HG02571 (cell line): ENCODE results near the gene YTHDF2.

Experiments used
- ATAC-seq: cut with Tn5 transposase; IDR thresholded peaks from one replicate; pipeline ENCODE4 v1.9.1; 2021; ENCODE audit warnings: mild to moderate bottlenecking, moderate library complexity; ENCODE audit not compliant: unreplicated experiment

YTHDF2 gene

GRCh38 chr1:28796352-28797211, 59.8 kb downstream of the YTHDF2 start:
- ATAC-seq, result no peak

DNA sequence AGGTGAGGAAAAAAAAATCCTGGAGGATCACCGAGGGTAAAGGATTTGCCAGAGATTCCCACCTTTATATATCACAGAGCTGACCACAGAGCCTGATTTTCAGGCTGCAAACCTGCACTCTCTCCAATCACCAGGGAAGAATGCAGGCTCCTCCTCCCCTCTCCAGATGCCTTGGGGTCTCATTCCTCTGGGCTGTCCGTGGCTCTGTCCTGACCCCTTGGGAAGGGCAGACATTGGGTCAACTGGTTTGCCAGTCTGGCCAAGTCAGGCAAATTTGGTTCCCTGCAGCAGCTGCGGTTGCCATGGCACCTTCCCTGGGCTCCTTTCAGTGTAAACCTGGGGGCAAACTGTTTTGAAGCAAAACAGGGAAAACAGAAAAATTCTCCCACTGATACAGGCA, 63.6 kb downstream of the YTHDF2 start:
- ATAC-seq, result no peak

GRCh38 chr1:28801461-28801860, 64.7 kb downstream of the YTHDF2 start:
- no peak for ATAC-seq

DNA sequence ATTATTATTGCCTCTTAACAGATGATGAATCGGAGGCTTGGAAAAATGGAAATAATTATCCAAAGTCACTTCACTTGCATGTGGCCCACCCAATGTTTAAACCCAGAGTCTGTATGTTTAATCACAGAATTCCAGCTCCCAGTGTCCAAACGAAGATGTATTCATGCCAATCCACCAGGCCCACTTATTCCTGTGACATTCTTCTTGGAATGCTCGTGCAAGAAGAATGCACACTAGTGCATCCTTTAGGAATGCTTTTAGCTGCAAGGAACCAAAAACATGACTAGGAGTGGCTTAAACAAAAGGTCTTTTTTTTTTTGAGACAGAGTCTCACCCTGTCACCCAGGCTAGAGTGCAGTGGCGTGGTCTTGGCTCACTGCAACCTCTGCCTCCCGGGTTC, 66.3 kb downstream of the YTHDF2 start:
- ATAC-seq, result no peak

DNA sequence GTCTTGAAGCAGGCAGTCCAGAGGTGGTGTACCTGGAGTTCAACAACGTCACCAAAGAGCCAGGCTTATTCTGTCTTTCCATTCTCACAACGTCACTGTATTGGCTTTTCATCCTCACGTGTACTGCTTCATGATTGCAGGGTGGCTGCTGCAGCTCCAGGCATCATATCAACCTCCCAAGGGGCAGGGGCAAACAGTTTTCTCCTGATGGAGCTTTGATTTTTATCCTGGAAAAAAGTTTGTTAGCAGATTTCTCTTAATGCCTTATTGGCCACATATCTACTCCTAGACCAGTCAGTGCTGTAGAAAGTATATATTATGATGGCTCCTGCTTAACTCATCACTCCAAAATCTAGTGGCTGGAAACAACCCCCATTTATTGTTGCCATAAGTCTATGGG, 66.9 kb downstream of the YTHDF2 start:
- no peak for ATAC-seq

GRCh38 chr1:28804071-28804470, 67.3 kb downstream of the YTHDF2 start:
- ATAC-seq, result no peak

DNA sequence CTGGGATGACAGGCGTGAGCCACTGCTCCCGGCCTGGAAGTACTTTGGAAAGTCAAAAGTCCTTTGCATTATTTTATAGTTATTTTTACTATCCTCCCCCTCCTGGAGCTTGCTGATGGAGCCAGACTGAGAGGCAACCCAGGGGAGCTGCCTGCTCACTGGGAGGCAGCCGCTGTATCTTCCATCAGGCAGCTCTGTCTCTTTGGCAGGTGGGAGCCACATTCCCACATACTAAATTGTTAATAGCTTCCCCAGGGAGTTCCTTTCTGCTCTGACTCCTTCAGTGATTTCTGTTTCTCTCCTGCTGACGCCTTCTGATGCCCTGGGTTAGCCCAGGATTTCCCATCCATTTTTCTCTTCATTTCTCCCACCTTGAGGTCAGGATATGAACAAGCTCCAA, 70.3 kb downstream of the YTHDF2 start:
- ATAC-seq, result no peak

- ATAC-seq, result no peak
Measured at GRCh38 chr1:28807986-28808385, 71.2 kb downstream of the YTHDF2 start.

DNA sequence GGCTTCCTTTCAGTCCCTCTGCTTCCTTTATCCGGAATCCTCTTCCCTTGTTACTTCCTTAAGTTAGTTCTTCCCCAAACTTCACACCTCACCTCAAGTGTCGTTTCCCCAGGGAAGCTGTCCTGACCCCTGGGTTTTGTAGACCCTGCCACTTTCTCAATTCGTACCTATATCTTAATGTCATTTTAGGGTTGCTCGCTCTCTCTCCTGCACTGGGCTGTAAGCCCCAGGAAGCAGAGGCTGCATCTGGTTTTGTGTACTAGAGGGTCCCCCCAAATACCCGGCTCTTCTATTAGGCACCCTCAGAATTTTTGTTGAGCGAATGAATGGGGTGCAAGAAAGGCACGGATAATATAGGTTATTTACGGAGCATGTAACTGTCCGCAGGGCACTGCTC, 74.6 kb downstream of the YTHDF2 start:
- ATAC-seq, result no peak

- no peak for ATAC-seq
Measured at GRCh38 chr1:28811766-28812668, 75.3 kb downstream of the YTHDF2 start, which contains the start of gene OPRD1. Gene OPRD1 (plus strand): TSS chr1:28812170. CDS start chr1:28812384, 214 bp downstream.

DNA sequence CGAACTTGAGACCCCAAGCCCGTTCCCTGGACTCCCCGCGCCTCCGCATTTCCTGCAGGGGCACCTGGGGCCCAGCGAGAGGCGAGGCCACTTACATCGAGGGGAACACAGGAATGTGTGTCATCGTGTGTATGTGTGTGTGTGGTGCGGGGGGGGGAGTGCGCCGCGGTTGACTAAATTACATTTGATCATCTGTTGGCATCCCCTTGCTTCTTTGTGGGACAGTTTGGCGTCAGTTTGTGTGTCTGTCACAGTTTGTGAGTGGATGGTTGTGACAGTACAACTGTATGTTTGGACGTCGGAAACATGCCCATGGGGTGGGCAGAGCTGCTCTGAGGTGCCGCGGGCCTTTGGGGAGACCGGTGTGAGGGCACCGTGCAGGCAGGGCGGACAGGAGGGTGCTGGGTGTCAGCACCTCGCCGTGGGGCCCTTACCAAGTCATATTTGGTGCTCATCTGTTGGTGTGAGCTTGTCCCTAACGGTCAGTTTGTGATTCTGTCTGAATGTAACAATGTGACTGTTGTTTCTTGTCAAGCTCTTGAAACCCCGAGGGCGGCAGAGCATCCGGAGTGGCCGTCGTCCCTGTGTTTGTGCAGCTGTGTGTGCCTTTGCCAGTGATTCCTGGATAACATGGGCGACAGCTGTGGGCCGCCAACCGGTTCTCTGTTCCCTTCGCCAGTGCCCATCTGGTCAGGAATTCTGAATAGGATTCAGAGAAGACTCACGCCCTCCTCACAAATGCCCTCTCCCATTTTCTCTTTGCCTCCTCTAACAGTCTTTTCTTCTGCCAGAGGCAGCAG, 76.1 kb downstream of the YTHDF2 start:
- ATAC-seq, result no peak

DNA sequence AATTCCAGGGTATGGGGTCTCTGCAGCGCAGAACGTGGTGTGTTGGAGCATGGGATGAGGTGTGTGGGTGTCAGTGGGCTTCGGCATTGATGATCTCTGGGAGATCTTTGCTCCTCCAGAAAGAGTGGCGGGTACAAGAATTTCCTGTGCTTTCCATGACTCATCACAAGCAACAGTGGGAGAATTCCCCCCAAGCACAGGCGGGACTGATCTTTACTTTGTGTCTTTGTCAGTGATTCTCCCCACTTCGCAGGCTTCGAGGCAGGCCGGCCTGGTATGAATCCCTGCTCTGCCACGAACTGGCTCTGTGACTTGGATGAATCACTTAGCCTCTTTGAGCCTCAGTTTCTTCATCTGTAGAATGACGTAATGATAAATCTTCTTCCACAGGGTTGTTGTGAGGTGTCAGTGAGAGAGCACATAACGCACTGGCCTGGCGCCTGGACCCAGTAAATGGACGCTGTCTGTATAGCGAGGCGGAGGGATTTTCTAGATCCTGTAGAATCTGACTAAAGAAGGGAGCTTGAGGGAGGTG, 77.3 kb downstream of the YTHDF2 start:
- ATAC-seq, result no peak

DNA sequence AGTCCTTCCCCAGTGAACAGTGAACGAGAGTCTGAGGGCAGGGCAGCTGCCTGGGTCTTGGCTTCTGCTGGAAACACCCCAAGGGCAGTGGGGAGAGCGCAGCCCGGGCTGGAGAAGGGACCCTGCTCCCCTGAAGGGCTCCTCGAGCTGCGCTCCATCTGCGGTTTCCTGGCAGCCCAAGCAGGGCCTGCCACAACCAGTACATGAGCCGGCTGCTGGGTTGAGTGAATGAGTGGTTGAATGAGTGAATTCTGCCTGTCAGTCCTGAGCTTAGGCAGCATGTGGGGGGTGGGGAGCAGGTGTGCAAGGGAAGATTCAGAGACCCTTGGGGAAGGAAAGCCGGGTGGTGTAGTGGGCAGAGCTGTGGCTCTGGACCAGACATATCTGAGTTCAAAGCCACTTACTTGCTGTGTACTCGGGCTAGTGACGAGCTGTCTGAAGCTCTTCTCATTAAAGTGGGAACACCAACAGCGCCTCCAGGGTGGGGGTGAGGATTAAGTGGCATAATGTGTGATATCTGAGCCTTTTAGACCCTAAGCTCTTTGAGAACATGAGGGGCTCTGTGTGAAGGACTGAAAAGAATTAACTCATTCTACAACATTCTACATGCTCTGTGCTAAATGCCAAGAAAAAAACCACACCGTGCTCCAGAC, 78.9 kb downstream of the YTHDF2 start:
- ATAC-seq, result no peak

- ATAC-seq, result no peak
Measured at GRCh38 chr1:28817133-28817532, 80.4 kb downstream of the YTHDF2 start.

DNA sequence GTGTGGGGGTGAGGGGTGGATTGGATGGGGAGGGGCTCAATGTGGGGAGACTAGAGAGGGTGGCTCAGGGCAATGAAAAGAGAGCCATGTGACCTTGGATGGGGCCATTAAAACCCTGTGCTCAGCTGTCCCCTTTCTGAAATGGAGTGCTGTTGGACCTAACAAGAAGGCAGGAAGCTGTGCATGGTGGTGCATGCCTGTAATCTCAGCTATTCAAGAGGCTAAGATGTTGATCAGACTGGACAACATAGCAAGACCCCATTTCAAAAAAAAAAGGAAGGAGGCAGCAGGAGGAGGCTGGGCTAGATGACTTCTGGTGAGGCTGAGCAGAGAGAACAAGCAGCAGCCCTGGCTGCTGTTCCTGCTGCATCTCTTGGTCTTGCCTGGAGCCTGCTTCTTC, 82.3 kb downstream of the YTHDF2 start:
- no peak for ATAC-seq
